Stomach (tissue), 4 donors: ENCODE results near the gene TMEM235.

Experiments used
- CTCF ChIP-seq, 7 experiments: fragments of 450-650 bp in 4 of 7; fragments of 200-600 bp in 3 of 7; sonication (generic) in 3 of 7; IDR thresholded peaks; one replicate each; pipeline ENCODE4 v1.5.1; 2016 to 2019; ENCODE audit warnings: antibody characterized with exemption in 7 of 7, control low read depth in 2 of 7, mild to moderate bottlenecking in 1 of 7
- POLR2A ChIP-seq, 4 donors: fragments of 450-650 bp; IDR thresholded peaks; one replicate each; pipeline ENCODE4 v1.6.1; 2016; ENCODE audit warnings: antibody characterized with exemption in 4 of 4, control low read depth in 2 of 4, mild to moderate bottlenecking in 1 of 4, moderate library complexity in 1 of 4

GRCh38 chr17:78219396-78220150 is 11.9 kb upstream of the TMEM235 start:
- TF ChIP-seq CTCF (IDR thresholded peaks at IDR 0.05) (no peak), POLR2A (IDR thresholded peaks at IDR 0.05) (no peak)
